Kidney tubule cell (primary cell): Measurements from ENCODE around the gene UXS1.
A peak's percentile ranks its signal among the peaks of the same experiment; 100 is the strongest.

Experiments
- DNase-seq: peaks from one replicate; pipeline ENCODE4 v3.0.0-alpha.2; 2018; ENCODE audit warnings: low spot score

UXS1 gene

GRCh38 chr2:106130251-106130998 lies 63.7 kb downstream of the UXS1 start:
- no peak for DNase-seq

GRCh38 chr2:106129592-106129991 lies 64.5 kb downstream of the UXS1 start:
- DNase-seq: no peak

- no peak for DNase-seq
Observed at GRCh38 chr2:106129150-106129549, 65.0 kb downstream of the UXS1 start.

GRCh38 chr2:106127776-106128268 lies 66.3 kb downstream of the UXS1 start:
- no peak for DNase-seq

GRCh38 chr2:106127282-106127771 lies 66.8 kb downstream of the UXS1 start:
- no peak for DNase-seq

- DNase-seq: no peak
Observed at GRCh38 chr2:106126705-106127281, 67.3 kb downstream of the UXS1 start.

GRCh38 chr2:106126295-106126694 lies 67.8 kb downstream of the UXS1 start:
- no peak for DNase-seq

- peak; percentile 82 for DNase-seq
Observed at GRCh38 chr2:106124905-106125549, 69.1 kb downstream of the UXS1 start.

GRCh38 chr2:106124106-106124756 lies 69.9 kb downstream of the UXS1 start:
- no peak for DNase-seq

GRCh38 chr2:106122157-106122556 lies 71.9 kb downstream of the UXS1 start:
- DNase-seq: no peak

GRCh38 chr2:106120432-106120831 lies 73.7 kb downstream of the UXS1 start:
- DNase-seq: no peak

GRCh38 chr2:106119074-106119473 lies 75.0 kb downstream of the UXS1 start:
- DNase-seq: no peak

GRCh38 chr2:106117882-106118684 lies 76.0 kb downstream of the UXS1 start:
- DNase-seq: peak; percentile 84

GRCh38 chr2:106117347-106117746 lies 76.8 kb downstream of the UXS1 start:
- peak; percentile 16 for DNase-seq

- no peak for DNase-seq
Observed at GRCh38 chr2:106116248-106116647, 77.9 kb downstream of the UXS1 start.

- DNase-seq: no peak
Observed at GRCh38 chr2:106115665-106116064, 78.4 kb downstream of the UXS1 start.

GRCh38 chr2:106115250-106115649 lies 78.9 kb downstream of the UXS1 start:
- DNase-seq: peak; percentile 97

- DNase-seq: peak; percentile 9
Observed at GRCh38 chr2:106114166-106114565, 79.9 kb downstream of the UXS1 start.

GRCh38 chr2:106113361-106113966 lies 80.6 kb downstream of the UXS1 start:
- DNase-seq: peak; percentile 76

GRCh38 chr2:106111882-106112571 lies 82.1 kb downstream of the UXS1 start:
- no peak for DNase-seq
